ENCODE measurements around the gene TMPRSS6. TPM values are rescaled to one million over a fixed set of nuclear protein-coding genes. Genes with fewer than 3 reads are reported as not detected.

Gene TMPRSS6
- total RNA-seq, 2 donors from 2014 or later = 0.33 to 0.52 TPM

DNA sequence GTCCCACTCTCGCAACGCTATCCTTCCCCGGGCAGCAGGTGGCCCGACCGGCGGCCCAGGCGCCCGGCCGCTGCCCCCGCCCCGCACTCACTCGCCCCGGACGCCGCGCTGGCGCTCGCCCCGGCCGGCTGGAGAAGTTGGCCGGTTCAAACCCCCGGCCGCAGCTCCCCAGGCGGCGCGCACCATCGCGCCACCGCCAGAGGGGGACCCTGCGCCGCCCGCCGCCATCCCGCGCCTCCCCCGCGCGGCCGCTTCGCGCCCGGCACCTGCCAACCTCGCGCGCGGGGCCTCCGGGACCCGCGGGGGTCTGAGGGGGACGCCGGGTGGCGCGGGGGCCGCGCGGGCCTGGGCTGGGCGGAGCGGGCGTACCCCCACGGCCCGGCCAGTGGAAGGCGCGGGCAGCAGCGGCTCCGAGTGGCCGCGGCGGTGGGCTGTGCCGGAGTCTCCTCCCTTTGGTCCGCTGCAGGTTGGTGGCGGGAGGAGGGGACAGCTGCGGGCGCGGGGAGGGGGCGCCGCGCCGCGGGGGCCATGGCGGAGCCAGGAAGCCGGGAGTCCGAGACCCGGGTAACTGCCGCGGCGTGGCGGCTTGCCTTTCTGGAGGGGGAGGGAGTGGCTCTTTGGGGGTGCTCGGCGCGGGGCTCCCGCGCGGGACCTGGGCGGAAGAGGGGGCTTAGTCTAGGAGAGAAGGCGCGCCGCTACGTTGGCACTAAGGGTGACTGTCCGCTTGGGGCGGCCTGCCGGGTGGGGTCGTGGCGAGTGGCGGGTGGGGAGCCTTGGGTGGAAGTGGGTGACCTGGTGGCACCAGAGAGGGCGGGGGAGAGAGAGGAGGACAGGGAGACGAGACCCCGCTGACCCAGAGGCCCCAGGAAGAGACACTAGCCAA, 90.0 kb downstream of the TMPRSS6 start, which contains the start of the genes MPST and TST:
TSS of gene MPST (plus strand) at position 434 of the 883 bp plus-strand sequence. CDS start at position 529, 95 bp downstream.
TSS of gene TST (minus strand) at position 139 of the 883 bp plus-strand sequence. CDS start 715 bp downstream, outside the sequence.
- ATAC-seq (peak; percentile 91), DNase-seq (peak; percentile 85 to 88 (median 86))
- Histone ChIP-seq H3K36me3 (replicated peaks in 1 of 2; ENCODE audit: insufficient read depth in 1 of 2, low read depth in 2 of 2) (no peaks in the 10 kb centered on the region), H3K9me3 (no peaks in the 10 kb centered on the region), H3K27ac (peak within 1 kb of the TSS; percentile 93 to 96 (median 94)), H3K27me3 (no peaks in the 10 kb centered on the region), H3K4me1 (peaks cover 80% of the 10 kb centered on the region), H3K4me3 (peak within 1 kb of the TSS; percentile 84 to 97)
- WGBS, 2 donors = 0 to 1% methylated on average over 34 to 51 of the region's 107 CpGs
- TF ChIP-seq, protein P1, sequence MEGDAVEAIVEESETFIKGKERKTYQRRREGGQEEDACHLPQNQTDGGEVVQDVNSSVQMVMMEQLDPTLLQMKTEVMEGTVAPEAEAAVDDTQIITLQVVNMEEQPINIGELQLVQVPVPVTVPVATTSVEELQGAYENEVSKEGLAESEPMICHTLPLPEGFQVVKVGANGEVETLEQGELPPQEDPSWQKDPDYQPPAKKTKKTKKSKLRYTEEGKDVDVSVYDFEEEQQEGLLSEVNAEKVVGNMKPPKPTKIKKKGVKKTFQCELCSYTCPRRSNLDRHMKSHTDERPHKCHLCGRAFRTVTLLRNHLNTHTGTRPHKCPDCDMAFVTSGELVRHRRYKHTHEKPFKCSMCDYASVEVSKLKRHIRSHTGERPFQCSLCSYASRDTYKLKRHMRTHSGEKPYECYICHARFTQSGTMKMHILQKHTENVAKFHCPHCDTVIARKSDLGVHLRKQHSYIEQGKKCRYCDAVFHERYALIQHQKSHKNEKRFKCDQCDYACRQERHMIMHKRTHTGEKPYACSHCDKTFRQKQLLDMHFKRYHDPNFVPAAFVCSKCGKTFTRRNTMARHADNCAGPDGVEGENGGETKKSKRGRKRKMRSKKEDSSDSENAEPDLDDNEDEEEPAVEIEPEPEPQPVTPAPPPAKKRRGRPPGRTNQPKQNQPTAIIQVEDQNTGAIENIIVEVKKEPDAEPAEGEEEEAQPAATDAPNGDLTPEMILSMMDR (IDR thresholded peaks at IDR 0.05) = peak in 6 of 7 experiments; percentile 23 to 82 (median 33)
- TF ChIP-seq POLR2A (IDR thresholded peaks at IDR 0.05) = peak; percentile 73 to 79 (median 75)
- intact Hi-C loops (cut with DNase I) = no loop called here

DNA sequence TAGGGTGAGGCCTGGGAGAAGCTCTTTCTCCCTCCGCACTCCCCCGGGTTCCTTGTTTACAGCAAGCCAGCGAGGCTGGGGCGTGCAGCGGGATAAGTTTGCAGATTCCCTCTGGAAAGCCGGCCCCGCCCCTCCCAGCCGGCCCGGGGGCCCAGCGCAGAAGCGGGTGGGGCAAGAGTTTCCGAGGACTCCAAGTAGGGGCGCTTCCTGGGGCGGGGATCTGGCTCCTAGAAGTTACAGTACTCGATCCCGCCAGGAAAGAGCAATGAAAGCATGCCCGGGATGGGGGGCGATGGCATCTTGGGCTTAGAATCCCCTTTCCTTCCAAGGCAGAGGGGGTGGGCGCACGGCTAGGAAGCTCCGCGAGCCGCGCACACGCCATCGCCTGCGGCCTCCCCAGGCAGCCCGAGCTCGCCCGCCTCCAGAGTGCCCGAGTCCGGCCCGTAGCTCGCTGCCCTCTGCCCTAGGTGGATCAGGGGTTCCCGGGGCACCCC, 90.7 kb downstream of the TMPRSS6 start:
- ATAC-seq = peak; percentile 24
- Histone ChIP-seq H3K27ac (peak overlapping the region; percentile 93 to 96 (median 94)), H3K4me1 (peaks cover 75% of the 10 kb centered on the region), H3K36me3 (replicated peaks in 1 of 2; ENCODE audit: insufficient read depth in 1 of 2, low read depth in 2 of 2) (no peaks in the 10 kb centered on the region), H3K9me3 (no peaks in the 10 kb centered on the region), H3K27me3 (no peaks in the 10 kb centered on the region), H3K4me3 (peak overlapping the region; percentile 64 to 97)
- intact Hi-C loops (cut with DNase I) = no loop called here
- peak in 1 of 3 donors; percentile 21 for TF ChIP-seq POLR2A (IDR thresholded peaks at IDR 0.05)
- TF ChIP-seq, protein P1 (IDR thresholded peaks at IDR 0.05) = no peak
- DNase-seq = peak; percentile 51 to 65 (median 55)
- WGBS, 2 donors = 0% methylated on average over 3 to 35 of the region's 35 CpGs

DNA sequence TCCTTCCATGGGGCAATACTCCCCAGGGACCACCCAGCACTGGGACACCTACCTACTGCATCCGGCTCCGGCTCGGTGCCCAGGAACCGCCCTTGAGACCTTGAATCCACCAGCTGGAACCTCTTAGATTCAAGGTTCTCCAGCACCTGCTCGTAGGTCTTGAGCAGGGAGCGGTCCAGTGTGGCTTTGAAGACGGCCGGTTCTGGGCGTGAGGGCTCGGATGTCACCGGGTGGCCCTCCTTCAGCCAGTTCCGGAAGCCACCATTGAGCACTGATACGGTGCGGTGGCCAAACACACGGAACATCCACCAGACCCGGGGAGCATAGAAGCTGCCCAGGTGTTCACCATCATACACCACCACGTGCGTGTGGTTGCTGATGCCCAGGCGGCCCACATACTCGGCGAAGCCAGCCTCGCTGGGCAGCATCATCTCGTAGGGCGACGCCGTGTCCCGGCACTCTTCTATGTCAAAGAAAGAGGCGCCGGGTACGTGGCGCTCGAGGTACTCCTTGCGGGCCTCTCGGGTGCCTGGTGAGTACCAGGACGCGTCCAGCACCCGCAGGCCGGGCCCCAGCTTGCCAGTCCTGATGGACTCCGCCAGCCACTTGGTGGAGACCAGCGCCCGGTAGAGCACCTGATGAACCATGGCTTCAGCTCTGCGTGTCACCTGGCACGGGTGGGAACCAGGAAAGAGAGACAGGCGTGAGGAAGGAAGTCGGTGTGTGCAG, 91.3 kb downstream of the TMPRSS6 start:
- peak overlapping the region; percentile 64 to 97 for H3K4me3 ChIP-seq
- no peak for TF ChIP-seq POLR2A (IDR thresholded peaks at IDR 0.05)
- TF ChIP-seq, protein P1 (IDR thresholded peaks at IDR 0.05) = no peak
- H3K27me3 ChIP-seq = no peaks in the 10 kb centered on the region
- DNase-seq = peak in 3 of 4 donors; percentile 25 to 38 (median 38)
- 29 to 36% methylated on average over 10 to 45 of the region's 45 CpGs for WGBS, 2 donors
- ATAC-seq = no peak
- peaks cover 68% of the 10 kb centered on the region for H3K4me1 ChIP-seq
- peak overlapping the region; percentile 93 to 96 (median 94) for H3K27ac ChIP-seq
- no peaks in the 10 kb centered on the region for H3K36me3 ChIP-seq (replicated peaks in 1 of 2; ENCODE audit: insufficient read depth in 1 of 2, low read depth in 2 of 2)
- intact Hi-C loops (cut with DNase I) = no loop called here
- no peaks in the 10 kb centered on the region for H3K9me3 ChIP-seq

DNA sequence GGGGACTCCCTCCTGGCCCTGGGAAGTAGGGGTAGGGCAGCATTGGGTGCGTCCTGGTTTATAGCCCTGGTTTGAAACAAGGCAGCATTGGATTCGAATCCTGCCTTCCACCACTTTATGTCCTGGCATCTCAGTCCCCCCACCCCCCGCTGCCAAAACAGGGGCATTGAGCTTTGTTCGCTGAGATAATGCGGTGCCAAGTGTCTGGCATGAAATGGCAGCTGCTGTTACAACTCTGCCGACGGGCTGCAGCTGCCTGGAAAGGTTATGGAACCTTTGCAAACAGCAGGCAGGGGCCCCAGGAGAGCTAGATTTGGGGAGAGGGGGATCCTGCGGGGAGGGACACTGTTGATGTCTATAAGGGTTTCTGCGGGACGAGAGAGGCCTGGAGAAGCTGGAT, 92.2 kb downstream of the TMPRSS6 start:
- H3K4me1 ChIP-seq = peaks cover 64% of the 10 kb centered on the region
- TF ChIP-seq POLR2A (IDR thresholded peaks at IDR 0.05) = no peak
- TF ChIP-seq, protein P1 (IDR thresholded peaks at IDR 0.05) = no peak

More for the DNA sequence above, 92.2 kb downstream of the TMPRSS6 start:
- Histone ChIP-seq H3K9me3 (no peaks in the 10 kb centered on the region), H3K36me3 (replicated peaks in 1 of 2; ENCODE audit: insufficient read depth in 1 of 2, low read depth in 2 of 2) (no peaks in the 10 kb centered on the region), H3K4me3 (no peak overlapping the region), H3K27ac (peak overlapping the region in 2 of 4 donors; percentile 93 to 95), H3K27me3 (no peaks in the 10 kb centered on the region)
- ATAC-seq = no peak
- intact Hi-C loops (cut with DNase I) = no loop called here
- peak in 2 of 4 donors; percentile 26 to 55 for DNase-seq
- 32 to 35% methylated on average over 8 to 10 of the region's 10 CpGs for WGBS, 2 donors
